ENCODE data around the gene SEC61B.

Gene SEC61B

DNA sequence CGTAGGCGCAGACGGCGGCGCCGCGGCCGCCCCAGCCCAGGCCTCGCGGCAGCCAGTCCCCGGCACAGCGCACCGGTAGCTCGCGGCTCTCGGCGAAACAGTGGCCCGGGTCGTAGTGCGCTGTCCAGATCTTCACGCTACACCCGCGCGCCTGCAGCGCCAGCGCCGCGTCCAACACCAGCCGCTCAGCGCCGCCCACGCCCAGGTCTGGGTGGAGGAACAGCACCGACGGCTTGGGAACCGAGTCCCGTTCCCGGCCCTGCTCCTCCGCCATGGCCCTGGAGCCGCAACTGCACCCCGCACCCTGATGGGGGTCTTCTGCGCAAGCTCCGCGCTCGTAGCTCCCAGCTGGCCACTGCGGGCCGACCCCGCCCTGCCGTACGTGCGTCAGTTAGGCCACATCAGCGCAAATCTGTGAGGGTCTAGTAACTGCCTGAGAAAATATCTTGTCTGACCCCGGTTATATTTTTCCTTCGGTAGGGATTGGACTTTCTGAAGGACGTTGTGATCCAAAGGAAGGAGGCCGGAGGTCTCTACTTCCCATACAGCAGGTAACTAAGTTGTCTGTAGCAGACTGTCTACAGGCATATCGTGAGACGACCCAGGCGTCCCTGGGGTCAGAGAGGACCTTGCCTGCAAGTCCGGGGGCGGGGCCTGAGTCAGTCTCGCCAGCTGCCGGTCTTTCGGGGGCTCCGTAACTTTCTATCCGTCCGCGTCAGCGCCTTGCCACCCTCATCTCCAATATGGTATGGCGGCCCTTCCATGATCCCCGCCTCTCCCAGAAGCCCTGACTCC lies at the start of gene SEC61B, which contains the start of gene ALG2:
SEC61B (plus strand) TSS at position 662 of the 795 bp plus-strand sequence; CDS start at position 744, 82 bp downstream.
ALG2 (minus strand) TSS at position 322 of the 795 bp plus-strand sequence; CDS start at position 274, 48 bp downstream.
- FAIRE-seq = peak; percentile 49

DNA sequence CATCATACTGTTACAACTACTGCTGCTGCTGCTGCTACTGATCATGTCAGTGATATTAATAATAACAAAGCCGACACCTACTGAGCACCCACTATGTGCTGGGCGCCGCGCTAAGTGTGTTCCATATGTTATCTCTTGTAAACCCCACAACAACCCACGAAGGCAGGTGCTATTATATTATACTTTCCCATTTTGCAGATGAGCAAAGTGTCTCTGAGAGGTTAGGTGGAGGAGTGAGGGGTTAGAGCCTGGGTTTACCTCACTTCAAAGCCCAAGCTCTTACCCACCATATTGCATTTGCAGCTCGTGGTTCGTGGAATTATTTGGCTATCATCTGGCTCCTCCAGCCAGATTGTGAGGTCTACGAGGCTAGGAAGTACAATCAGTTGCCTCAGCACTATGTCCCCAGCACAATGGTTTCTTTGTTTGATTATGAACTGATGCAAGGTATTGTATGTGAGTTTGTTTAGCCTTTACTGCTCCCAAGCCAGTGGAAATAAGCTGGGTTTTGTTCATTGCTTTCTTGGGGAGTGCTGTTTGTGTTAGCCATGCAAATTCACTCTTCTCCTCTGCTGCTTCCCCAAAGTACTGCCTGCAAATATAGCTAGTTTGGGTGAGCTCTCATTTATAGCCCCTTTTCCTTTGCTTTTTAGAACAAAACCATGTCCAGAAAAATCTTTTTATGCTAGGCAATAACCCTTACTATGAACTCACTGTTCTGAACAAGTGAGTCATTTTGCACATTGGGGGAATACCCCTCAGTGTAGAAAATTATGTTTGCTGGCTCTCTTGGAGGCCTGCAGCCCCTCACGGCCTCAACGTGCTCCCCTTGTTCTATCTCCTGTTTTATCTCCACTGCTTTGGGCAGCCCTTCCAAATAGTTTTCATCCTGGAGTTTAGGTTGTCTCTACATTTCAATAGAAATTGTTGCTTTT lies 48.2 kb upstream of the SEC61B start:
- no peak for FAIRE-seq

DNA sequence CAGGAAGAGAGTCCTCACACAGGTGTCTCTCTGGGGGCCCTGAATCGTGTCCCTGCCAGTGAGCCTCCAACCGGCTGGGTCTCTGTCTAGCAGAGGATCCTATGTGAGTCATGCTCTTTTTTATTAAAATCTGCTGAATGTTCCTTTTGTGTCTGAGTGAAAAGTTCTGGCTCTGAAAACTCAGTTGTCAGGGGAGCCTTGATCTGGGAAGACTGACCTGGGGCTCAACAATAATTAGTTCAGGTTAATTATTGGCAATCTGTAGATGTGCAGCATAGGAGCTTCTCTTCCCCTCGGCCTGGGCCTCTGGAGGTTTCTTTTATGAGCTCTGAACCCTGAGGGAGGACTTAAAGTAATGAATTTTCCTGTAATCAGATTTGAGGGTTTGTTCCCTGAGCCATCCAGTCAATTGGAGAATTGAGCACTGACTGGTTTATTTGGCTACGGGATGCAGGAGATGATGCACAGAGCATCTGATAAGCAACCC lies 45.5 kb upstream of the SEC61B start:
- no peak for FAIRE-seq

DNA sequence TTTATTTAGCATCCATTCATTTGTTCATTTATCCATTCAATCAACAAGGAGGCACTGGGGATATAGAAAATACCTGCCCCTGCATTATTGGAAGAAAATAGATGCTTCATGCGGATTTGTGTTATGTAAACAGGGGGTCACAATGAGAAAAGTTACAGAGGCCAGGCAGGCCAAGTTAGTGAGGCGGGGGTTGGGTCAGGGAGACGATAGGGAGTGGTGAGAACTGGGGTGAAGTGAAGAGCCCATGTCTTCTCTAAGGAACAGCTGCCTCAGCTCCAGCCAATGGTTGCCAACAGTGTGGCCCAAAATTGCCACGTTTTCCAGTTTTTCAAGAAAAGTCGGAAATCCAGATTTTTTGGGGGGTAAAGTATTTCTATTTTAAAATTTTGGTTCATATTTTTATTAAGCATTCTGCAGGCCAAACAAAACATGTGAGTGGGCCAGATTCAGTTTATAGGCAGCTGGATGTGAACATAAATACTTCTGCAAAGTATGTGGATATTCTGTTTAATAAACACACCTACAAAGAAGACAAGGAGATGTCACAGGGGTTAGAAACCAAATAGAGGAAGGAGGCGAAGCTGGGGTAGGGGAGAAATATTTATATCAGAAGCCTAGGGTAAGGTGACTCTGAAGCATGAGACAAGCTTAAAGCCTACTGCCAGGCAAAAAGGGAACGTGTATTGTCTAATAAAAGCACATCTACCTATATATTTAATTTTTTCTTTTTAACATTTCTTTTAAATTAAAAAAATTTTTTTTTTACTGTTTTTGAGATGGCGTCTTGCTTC lies 44.3 kb upstream of the SEC61B start:
- no peak for FAIRE-seq

DNA sequence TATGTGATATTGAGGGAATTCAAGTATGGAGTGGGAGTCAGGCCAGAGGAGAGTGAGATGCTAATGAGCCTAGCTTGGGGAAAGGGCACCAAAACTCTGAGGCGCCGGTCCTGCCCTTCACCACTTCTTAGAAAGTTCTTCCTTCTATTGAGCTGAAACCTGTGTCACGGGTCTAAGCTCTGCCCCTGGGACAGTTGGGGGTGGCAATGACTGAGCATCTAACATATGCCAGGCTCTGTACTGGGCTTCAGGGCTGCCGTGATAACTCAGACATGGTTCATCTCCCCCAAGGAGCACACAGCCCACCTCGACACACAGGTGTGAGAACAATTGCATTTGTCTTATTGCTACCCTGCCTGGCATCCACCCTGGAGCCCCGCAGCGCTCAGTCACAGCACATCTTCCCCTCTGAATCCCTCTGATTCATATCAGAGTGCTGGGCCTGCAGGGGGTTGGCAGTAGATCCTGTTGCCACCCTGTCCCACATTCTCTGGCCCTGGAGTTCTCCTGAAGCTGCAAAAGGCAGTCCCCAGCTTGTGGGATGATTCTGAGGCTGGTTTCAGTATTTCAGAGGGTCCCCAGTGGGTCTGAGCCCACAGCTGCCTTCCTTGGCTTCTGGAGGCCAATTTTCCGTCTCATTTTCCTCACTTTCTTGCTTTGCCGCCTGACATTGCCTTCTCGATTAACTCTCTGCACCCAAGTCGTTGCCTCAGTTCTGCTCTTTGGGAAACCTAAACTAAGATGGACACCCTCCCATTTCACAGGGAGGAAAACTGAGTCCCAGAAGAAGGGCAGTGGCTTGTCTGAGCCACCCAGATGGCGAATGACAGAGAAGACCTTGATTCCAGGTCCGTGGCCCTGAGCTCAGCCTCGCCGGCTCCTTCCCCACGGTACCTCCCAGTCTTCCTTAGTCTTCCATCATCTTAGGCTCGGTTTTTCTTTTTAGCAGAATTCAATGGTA lies 42.9 kb upstream of the SEC61B start:
- no peak for FAIRE-seq

DNA sequence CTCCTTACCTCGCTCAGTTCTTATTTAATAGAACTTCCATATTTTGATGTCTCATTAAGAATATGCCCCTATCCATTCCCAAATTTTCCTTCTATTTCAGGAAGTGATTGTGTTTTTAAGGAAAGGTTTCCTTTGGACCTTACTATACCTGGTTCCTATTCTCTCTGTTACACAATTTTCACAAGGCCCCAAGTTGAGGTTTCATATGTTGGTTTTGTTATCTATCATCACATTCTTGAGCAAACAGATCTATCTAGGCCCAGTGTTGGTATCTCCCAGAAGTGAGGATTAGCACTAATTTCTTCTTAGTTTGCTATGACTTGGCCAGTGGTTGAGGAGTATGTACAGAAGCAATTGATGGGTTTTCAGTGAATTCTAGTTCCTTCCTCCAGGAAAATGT lies 41.9 kb upstream of the SEC61B start:
- no peak for FAIRE-seq

DNA sequence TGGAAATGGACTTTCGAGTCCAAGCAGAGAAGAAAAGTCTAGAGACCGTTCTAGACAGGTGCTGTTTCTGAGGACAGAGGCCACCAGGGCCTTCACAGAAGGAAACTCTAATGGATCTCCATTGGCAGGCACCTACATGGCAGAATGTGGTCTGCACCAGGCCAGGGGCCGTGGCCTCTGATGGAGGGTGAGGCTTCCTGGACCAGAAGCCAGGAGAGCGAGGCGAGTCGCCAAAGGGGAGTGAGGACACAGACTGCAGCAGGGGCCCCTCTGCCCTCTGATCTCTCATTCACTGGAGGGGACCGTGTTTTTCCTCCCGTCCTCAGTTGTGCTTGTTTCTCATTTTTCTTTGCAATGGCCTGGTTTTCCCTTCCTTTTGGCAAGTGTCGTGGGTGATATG lies 41.4 kb upstream of the SEC61B start:
- FAIRE-seq = no peak

DNA sequence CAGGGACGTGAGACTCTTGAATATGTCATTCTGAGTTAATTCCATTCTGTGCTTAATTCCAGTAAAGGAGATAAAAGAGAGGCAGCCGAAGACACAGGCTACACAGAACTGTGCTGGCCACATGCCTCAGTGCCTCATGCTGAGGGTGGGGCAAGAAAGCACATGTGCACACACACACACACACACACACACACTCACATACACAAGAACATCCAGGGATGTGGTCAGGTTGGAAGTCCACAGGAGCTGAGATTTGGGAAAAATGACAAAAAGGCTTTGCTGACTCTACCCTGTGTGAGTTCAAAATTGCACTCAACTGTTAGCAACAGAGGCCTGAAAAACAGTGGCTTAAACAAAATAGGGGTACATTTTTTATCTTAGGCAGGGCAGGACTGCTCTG lies 40.9 kb upstream of the SEC61B start:
- FAIRE-seq = no peak

DNA sequence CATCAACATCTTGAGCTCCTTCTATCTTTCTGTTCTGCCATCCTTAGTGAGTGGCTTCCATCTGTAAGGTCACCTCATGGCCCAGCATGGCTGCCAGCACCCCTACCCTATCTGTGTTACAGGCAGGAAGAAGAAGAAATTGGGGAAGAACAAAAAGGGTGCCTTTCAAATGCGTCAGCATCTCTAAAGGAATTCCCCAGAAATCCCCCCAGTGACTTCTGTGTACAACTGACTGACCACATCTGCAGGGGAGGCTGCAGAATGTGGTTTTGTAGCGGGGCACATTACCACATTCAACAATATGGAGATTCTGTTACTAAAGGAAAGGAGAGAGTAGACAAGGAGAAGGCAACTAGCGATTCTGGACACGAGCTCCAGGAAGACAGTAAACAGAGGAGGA lies 40.5 kb upstream of the SEC61B start:
- no peak for FAIRE-seq

DNA sequence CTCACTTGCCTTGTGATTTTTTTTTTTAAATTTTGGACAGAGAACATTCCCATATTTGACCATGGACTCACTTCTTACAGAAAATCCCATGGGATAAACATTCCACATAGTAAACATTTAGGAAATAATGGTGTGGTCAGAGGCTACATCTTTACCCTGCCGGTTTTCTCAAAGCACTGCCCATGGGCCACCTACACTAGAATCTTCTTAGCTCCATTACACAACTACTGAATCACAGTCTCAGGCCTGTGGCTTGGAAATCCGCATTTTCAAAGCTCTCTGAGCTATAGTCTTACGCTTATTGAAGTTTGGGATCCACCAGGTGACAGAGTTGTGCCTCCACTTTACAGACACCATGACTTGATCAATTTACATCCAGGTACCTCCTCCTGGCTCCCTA lies 39.7 kb upstream of the SEC61B start:
- FAIRE-seq = no peak

DNA sequence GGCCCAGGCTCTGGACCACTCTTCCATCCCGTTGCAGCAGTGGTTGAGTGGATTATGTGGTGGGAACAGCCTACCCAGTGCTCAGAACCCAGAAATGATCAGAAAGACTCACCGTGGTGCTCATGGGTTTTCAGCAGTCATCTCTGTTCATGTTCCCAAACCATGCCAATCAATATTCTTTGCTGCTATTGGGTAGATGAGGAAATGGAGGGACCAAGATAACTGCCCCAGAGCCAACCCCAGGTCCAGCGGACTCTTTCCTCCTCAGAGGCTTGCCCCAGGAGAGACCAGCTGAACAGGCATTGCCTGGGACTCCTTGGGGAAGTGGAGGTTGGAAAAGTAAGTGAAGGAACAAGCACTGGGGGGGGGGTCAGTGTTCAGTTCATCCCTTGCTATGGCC lies 38.5 kb upstream of the SEC61B start:
- FAIRE-seq = no peak

DNA sequence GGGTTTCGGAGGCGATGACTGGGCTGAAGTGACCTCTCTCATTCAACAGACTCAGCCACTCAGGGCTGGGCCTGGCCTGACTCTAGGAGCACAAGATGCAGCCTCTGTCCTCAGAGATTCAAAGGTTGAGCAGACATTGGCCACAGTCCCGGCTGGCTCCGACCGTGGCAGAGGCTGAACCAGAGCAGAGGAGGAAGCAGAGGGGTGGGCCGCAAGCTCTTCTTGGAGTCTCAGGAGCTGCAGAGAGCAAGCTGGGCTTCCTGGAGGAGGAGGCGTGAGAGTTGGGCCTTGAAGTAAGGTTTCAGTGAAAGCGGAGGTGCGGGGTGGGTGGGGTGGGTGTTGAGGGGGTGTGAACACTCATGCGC lies 38.0 kb upstream of the SEC61B start:
- FAIRE-seq = no peak

DNA sequence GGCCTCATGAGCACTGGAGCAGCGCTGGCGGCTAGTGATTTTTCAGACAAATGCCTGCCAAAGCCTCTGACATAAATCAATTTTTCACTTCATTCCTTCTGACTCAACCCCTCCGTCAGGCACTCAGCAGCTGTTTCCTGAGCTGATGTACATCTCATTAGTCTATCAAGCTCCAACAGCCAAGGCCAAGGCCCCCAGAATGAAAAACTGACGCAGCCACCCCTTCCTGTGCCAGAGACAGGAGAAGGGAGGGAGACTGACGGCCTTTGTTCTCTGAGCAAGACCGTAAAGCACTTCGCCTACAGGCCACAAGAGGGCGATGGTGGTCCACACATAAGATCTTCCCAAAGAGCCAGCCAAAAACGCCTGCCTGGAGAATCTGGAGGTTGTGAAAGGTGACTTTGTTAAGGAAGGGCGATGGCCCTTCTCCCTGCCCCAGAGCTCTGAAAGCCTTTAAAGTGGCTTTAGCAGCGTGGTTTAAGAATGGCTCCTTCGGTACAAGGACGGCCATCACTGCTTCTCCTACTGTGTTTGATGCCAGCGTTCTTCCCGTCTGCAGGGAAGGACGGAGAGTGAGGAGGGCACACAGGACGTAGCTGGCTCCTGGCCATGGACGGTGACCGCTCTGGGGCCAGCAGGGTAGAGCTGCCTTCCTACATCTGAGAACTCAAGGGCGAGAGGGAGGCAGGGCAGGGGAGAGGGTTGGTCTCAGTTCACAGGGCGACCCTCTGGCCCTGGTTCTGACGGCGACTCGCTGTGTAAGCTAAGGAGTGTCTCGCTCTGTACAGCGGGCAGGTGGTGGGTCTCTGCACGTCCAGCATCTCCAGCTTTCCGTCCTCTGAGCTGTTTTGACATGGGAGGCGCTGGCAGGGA lies 37.4 kb upstream of the SEC61B start:
- FAIRE-seq = no peak

DNA sequence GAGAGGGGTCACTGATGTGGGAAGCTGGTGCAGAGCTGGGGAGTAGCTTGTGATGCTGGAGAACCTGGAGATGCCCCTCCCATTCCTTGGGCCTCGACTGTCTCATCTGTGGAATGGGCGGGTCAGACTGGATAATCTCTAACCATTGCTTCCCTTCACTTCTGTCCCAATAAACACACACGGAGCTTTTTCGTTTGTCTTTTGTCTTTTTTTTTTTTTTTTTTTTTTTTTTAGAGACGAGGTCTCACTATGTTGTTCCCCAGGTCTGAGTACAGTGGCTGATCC lies 36.8 kb upstream of the SEC61B start:
- no peak for FAIRE-seq

DNA sequence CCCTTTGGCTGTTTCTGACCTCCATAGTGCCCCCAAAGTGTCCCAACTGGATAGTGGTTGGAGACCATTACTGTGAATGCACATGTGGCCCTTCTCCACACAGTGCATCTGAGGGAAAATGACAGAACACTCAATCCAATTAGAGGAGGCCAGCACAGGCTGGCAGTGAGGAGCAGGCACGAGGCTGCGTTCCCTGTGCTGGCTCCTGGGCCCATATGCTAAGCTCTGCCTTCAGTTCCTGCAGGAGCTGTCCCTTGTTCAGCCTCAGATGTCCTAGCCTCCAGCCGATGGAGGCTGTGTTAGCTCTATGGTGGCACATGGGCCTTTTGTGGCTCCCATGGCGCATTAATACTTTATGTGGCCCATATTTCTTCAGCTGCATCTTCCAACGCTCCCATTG lies 36.1 kb upstream of the SEC61B start:
- FAIRE-seq = no peak

DNA sequence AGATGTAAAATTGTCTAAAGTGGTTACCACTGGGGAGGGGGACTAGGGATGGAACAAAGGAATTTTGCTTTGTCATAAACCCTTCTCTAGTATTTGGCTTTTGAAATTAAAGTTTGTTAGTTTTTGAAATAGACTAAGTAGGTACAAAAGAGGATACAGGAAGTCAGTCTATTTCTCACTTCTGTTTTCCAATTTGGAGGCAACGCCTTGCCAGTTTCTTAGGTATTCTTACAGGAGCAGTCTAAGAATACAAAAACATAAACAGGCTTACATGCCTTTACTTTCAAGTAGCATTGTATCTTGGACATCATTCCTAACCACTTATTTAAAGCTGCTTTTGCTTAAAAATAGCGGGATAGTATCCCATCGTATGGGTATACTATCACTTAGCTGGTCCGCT lies 34.8 kb upstream of the SEC61B start:
- FAIRE-seq = no peak

DNA sequence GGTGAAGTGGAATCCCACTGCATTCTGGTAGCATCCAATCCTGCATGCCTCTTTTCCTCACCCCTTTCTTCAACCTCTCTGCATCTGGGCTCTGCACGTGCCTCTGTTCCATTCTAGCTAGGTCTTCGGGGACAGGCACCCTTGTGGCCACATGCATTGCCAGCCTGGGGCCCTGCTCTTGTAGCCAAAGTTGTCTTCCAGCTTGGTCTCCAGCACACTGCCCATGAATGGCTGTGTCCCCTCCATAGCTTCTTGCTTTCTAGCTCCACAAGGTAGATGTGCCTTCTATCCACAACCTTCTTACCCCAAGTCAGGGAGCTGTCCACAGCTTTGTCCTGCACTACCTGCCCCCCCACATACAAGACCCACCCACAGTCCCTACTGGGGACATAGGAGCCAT lies 32.9 kb upstream of the SEC61B start:
- FAIRE-seq = no peak

DNA sequence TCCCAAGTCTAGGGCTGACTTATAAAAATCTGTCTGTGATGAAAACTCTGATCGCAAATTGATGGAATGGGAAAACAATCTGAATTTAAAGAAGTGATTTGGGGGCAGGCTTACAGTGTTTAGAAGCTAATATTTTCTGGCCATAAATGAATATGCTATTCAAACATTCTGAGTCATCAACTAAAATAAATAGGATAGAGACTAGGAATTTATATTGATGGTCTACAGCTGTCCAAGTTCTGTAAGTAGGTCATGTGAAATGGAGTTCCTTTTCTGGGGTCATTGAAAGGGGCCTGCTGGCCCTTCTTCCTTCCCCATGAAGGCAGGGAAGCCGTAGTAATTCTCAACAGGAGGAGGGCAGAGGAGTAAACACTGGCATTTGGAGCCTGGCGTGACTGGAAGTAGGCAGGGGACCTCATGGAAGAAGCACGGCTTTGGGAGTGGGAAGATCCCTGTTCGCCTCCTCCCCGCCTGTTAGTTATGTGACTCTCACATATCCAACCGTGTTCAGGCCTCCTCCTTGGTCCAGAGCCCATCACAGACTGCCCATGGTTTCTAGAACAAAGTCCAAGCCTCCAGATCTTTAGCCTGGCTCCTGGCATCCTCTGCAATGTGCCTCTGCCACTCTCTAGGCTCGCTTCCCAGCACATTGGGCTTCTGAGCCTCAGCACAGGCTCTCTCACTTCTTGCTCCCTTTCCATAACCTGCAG lies 32.0 kb upstream of the SEC61B start:
- no peak for FAIRE-seq

DNA sequence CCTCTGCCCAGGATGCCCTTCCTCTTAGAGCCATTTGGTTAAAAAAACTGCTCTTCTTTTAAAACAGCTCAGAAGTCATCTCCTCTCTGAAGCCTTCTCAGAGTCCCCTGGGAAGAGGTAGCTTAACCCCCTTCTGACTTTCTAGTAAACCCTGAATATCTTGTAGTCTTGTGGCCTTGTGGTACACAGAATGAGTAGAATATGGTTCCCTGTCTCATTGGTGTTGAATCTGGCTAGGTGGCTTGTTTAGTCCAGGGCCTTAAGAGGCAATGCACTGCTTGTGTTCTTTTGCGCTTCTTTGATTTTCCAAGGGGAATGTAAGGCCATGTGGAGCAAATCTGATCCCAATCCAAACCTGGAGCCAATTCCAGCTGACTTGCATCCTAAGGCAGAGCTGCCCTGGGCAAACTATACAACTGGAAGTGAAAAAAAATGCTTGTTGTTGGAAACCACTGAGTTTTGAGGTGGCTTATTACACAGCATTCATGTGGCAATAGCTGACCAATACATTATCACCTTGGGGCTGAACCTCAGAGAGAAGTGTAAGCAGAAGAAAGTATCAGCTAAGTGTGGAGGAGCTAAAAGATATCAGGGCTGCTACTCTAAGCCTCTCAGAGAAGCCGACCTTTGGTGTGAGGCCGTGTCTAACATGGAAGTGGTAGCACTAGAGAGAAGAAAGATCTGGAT lies 31.3 kb upstream of the SEC61B start:
- FAIRE-seq = no peak
